DMS 273 (cell line): Measurements from ENCODE around the gene CAMK2A.

Source experiments
- DNase-seq: peaks from one replicate; lab custom pipeline; 2025; ENCODE audit not compliant: unreplicated experiment; lab: John Stamatoyannopoulos, UW

The CAMK2A gene

DNA sequence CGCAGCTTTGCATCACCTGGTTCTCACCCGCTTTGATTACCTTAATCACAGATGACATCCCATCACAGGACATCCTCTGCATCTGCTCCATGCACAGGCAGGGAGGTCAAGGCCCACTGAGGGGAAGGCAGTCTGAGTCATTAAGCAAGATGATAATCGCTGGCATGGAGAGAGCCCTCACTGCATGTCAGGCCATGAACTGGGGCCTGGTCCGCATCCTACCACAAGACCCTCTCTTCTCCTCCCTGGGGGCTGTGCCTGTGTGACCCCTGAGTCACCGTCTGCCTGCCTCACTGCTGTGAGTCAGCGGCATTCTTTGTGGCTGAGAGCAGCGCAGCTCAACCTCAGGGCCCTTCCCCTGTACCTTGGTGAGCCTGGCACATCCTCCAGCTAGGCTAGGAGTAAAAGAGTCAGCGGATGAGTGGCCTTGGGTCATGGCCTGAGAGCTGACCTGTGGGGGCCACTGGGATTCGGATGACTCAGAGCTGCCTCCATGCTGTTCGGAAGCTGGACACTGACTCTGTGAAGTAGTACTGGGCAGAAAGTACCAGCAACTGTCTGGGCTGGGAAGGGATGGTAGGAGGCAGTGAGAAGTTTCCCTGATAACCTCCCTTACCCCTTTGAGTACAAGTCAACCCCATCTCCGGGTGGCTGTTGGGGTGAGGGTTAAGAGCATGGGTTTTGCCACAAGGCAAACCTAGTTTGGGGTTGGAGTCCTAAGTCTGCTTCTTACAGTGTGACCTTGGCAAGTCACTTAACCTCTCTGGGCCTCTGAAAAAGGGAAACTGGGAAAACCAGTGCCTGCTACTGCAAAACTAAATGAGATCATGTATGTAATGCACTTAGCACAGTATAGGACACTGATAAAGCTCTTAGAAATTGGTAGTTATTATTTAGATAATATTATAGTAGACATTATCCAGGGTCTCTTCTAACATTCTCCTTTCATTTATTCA is 27.8 kb upstream of the CAMK2A start:
- no peak for DNase-seq

- no peak for DNase-seq
Observed at GRCh38 chr5:150316320-150316719, 26.7 kb upstream of the CAMK2A start.

DNA sequence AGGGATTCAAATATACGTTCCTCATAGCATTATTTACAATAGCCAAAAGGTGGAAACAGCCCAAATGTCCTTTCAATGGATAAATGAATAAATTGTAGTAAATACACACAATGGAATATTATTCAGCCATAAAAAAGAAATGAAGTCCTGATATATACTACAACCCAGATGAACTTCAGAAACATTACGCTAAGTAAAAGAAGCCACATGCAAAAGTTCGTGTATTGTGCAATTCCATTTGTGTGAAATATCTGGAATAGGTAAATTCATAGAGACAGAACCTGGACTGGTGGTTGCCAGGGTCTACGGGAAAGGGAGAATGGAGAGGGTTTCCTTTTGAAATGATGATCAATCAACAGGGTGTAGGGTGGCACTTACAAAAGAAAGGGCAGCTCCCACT is 25.7 kb upstream of the CAMK2A start:
- no peak for DNase-seq

GRCh38 chr5:150313921-150314716 is 24.5 kb upstream of the CAMK2A start:
- DNase-seq, result no peak

DNA sequence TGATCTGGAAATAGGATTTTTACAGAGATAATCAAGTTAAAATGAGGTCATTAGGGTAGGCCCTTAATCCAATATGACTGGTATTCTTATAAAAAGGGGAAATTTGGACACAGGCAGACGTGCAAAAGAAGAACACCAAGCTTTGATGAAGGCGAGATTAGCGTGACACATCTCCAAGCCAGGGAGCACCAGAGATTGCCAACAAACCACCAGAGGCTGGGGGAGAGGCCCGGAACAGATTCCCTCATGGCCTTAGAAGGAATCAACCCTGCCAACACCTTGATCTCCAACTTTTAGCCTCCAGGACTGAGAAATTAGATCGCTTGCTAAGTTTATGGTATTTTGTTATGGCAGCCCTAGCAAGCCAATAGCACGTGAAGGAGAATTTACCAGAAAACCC is 23.9 kb upstream of the CAMK2A start:
- DNase-seq, result no peak

DNA sequence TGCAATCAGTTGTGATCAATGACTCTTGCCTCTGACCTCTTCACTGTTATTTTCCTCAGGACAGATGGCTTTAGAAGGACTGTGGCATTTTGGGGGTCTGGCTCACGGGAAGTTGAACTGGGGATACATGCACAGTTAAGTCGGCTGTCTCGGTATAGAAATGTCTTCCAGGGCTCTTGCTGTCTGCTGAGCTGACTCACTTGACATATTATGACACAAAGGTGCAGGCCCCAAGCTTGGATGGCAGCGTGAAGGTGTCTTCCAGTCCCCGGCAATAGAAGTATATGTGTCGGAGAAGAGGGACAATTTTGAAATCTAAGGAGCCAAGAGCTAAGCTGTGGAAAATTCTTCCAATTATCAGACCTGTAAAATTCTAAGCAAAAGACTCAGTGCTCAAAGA is 22.9 kb upstream of the CAMK2A start:
- DNase-seq, result no peak

- no peak for DNase-seq
Observed at GRCh38 chr5:150311015-150311692, 21.6 kb upstream of the CAMK2A start.

DNA sequence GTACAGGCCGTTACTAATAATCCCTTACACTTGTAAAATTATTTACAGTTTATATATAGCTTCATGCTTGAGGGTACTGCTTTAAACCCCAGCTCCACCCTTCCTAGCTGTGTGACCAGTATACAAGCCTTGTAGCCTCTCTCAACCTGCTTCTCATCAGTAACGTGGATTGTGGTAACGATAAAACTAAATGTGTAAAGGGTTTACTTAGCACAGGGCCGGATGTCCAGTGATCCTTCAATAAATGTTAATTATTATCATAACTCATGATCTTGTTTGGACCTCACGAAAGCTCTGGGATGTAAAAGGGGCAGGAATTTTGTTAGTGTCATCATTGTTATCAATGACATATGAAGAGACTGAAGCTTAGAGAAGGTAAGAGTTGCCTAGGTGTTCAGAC is 20.7 kb upstream of the CAMK2A start:
- DNase-seq, result no peak

DNA sequence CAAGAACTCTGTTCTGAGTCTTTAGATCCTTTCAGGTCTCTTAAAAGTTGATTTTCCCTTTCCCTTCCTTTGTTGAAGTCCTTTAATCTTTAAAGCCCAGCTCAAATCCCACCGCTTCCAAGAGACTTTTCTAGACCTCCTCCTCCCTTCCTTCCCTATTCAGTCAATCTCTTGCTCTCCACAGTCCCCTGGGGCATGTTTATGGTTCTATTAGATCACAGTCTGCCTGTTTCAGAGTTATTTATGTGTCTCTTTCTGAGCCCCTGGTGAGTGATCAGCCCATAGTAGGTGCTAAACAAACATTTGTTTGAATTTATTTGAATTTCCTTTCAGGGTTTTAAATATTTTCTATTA is 20.3 kb upstream of the CAMK2A start:
- DNase-seq, result no peak

GRCh38 chr5:150309101-150309885 is 19.7 kb upstream of the CAMK2A start:
- DNase-seq, result peak; percentile 58

DNA sequence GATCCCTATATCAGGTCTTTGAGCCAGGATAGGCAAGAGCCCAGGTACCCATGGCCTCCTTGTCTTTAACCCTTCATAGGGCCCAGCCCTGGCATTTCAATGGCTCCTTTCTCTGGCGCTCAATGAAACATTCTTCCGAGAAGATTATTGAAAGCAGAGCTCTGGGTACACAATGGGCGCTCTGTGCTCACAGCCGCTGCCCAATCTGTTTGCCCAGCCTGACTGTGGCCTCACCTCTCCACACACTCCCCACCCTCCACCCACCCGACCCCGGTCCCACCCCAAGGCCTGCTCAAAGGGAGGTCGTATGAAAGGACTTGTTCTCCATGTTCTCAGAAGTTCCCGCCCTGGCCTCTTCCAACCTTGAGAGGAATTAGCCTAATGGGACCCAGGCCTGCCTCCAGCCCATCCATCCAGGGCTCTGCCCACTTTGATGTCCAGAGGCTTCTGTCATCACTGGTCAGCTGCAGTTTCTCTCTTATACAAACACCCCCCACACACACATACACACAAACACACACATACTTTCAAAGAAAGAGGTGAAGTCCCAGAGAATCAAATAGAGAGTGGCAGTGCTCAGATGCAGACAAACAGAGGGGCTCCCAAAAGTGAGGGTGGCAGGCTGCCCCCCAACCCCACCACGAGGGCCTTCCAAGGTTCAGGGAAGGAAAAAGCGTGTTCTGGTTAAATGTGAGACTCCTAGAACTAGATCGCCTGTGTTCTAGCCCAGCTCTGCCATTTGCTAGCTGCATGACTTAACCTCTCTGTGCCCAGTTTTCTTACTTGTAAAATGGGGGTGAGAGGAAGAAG is 18.2 kb upstream of the CAMK2A start:
- no peak for DNase-seq

DNA sequence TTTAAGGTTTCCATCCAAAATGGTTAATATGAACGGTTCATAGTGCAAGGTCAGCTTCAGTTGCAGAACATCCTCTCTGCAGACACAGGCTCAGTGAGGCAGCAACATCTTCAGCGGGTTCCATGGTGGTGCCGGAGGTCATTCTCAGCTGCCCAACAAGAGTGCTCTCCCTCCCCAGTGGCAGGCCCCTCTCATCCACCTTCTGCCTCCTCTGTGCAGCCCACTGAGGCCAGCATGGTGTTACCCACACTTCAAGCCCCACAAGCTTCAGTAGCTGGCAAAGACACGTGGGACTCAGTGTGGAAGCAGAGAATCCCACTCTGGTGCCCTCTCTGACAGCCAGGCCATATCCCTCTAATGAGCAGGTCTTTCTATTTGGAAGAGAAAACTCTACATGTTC is 17.2 kb upstream of the CAMK2A start:
- DNase-seq, result no peak

DNA sequence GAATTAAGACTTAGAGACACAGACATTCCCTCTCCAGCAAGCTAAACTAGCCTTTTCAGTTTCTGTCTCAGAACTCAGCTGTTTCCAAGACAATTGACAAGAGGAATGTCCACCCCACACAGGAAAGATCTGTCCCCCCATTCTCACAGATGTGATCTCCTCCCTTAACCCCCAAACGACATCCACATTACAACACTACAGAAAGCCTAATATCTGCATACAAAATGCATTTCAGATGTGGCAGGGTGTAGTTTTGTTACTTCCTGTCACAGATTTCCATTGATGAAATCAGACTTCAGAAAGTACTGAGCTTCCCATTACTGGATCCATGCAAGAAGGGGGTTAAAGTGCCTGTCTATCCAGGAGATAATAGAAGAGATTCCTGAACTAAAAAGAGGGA is 16.0 kb upstream of the CAMK2A start:
- no peak for DNase-seq

DNA sequence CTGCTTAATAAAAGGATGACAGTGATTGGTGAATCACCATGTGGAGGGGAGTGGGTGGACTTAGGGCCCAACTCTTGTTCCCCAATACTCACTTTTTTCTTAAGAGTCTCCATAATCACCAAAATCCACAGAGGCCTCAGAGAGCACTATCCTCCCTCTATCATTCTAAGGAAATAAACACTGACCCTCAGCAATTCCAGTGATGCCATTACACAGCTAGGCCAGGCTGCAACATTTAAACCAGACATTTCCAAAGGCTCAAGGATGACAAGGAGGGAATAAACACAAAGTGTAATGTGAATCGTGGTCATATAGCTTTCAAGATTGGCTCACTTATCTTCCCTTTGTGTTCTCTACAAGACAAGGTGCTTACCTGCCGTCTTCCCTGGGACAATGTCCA is 15.5 kb upstream of the CAMK2A start:
- no peak for DNase-seq

- no peak for DNase-seq
Observed at GRCh38 chr5:150304481-150305081, 15.0 kb upstream of the CAMK2A start.

DNA sequence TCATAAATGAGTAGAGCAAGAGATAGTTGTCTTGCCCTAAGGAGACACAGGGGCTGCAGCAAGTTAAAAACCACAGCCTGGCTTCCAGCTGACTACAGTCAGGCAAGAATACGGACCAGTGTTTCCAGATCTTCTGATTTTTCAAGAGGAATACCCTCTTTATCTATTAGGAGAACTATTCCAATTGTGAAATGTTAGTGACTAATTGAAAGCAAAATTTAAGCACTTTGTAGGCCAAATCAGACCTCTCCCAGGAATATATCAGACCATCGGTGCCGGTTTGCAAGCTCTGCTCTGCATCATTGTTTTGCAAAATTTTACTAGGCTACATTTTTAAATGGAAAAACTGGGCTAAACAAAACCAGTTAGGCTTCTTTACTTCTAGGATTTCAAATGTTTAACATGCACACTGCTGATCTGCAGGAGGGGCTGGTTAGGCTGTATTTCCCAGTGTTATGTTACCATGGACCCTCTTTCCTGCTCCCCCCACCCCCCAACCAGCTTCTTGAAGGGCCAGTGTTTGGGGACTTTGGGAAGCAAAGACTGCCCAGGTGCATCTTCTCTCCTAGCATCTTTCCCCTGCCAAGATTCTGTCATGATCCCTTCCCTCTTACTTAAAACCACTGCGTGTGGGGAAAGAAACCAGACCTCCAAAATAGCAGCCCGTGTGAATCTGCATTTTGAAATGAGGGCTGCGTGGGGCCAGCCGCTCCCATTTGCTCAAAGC is 14.2 kb upstream of the CAMK2A start:
- no peak for DNase-seq

DNA sequence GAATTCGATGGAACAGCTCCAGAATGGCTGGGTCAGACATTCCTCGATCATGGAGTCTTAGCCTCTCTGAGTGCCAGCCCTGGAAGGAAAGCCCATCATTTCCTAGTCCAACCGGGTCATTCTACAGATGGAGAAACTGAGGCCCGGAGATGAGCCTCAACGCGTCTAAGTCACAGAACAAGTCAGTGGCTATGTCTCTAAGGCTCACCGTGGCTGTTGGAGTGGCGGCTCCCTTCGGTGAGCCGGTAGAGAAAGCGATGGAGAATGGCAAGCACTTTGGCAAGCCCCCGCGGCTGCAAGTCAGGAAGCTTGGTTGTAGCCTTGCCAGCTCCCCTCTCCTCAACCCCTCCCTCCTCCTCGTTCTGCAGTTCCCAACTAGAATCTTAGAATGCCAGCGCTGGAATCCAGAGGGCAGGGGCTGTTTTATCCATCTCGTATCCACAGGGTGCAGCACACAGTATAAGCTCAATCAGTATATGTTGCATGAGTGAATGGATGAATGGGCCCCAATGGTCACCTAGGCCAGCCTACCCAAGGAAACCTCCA is 13.6 kb upstream of the CAMK2A start:
- no peak for DNase-seq

DNA sequence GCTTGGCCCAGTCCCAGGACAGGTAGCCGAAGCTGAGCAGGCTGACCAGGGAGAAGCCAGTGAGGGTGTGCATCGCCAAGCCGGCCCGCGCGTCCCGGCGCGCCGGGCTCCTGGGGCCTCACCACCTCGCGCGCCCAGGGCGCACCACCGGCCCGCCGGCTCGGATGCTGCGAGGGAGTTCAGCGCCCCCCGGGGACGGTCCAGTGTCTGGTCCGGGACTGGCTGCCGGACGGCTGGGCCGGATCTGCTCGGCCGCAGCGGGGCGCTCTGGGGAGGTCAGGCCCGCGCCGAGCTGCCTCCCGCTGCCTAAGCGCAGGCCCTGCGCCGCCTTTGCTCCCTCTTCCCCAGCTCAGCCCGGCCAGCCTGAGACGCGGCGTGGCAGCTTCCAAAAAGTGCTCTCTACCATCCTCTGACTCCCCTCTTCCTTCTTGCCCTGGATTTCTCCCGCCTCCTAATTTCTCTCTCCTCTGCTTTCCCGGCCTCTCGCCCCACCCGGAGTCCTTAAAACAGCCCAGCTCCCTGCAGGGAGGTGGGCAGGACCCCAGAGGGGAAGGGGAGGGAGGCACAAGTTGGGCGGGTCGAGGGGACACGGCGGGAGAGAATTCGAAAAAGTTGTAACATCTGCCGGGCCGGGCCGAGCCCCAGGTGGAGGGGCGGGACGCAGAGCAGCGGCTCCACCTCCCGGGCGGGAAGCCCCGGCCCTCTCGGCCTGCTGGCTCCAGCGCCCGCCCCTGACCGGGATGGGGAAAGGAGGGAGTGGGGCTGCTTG is 12.9 kb upstream of the CAMK2A start, which contains the start of gene ARSI:
TSS of gene ARSI (minus strand) at position 605 of the 769 bp plus-strand sequence. CDS start at position 73, 532 bp downstream.
- DNase-seq, result peak; percentile 90
